Activated CD8-positive, alpha-beta memory T cell treated with anti-CD3 and anti-CD28 coated beads for 4 hours (primary cell): ENCODE data around the gene SLC5A10.
A peak's percentile ranks its signal among the peaks of the same experiment; 100 is the strongest.
"Not testable (repeated sequence)": the region's sequence is repeated elsewhere in the genome, so short reads cannot be mapped to it uniquely, and the experiment has no call there.

Experiments
- DNase-seq, 2 donors: peaks; one replicate each; pipeline ENCODE4 v3.0.0-alpha.2; 2020; ENCODE audit warnings: low read depth in 2 of 2

The SLC5A10 gene

DNA sequence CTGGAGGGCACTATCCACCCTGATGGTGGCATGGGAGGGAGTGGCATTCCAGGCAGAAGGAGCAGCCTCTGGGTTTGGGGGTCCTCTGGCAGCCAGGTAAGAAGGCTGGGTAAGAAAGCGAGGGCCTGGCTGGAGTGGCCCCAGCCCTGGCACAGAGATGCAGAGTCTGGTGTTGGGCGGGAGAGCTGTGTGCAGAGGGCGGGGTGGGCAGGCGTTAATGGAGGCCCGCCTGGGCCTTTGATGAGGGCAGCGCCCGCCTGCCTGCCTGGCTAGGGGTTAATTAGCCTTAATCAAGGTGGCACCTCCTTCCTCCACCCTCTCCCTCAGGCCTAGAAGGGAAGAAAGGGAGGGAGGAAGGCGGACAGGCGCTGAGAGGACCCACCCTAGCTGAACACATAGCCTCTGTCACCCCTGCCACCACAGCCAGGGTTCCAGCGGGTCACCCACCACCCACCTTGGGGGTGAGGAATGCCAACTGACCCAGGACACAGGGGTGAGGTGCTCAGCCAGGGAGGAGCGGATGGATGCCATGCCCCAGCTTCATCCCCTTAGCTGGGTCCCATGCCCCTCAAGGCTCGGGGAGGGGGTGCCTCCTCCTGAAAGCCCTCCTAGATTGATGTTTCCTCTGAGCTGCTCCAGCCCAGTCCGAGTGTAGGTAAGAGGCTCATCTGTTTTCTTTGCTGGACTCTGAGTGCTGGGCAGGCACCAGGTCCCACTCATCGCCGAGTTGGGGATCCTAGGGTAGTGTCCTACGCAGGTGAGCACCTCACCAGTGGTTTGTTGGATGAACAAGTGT lies 66.0 kb downstream of the SLC5A10 start:
- no peak for DNase-seq

- no peak for DNase-seq
These were observed 66.6 kb downstream of the SLC5A10 start for GRCh38 chr17:19018600-19018950.

DNA sequence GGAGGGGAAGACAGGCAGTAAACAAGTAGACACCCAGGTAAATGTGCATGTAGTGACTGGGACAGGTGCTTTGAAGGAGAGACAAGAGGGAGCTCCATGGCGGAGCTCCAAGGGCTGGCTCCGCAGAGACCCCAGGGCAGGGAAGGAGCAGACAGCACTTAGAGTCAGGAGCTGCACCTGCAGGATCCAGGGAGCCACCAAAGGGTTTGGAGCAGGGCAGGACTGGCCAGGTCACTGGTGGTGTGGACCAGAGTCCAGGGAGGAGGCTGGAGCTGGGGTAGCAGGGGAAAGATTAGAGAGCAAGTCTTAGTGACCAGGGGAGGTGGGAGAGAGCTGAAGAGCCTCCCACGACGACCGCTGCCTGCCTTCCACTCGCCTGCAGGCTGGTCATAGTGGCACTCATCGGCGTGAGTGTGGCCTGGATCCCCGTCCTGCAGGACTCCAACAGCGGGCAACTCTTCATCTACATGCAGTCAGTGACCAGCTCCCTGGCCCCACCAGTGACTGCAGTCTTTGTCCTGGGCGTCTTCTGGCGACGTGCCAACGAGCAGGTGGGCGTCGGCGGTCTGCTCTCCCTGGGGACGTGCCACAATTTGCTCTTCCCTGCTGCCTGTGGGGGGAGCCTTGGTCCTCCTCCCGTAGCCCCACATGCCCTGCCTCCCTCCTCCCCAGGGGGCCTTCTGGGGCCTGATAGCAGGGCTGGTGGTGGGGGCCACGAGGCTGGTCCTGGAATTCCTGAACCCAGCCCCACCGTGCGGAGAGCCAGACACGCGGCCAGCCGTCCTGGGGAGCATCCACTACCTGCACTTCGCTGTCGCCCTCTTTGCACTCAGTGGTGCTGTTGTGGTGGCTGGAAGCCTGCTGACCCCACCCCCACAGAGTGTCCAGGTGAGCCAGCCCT lies 67.3 kb downstream of the SLC5A10 start:
- DNase-seq: no peak

DNA sequence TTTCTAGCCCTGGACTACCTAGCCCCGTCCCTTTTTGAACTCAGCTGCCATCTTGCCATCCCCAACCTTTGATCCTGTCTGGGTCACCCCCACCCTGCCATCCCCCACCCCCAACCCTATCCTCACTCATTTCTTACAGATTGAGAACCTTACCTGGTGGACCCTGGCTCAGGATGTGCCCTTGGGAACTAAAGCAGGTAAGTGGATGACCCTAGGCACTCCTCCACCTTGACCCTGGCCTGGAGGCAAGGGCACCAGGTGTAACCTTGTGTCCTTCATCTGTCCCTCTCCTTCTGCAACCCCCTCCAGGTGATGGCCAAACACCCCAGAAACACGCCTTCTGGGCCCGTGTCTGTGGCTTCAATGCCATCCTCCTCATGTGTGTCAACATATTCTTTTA lies 68.1 kb downstream of the SLC5A10 start:
- DNase-seq: no peak

DNA sequence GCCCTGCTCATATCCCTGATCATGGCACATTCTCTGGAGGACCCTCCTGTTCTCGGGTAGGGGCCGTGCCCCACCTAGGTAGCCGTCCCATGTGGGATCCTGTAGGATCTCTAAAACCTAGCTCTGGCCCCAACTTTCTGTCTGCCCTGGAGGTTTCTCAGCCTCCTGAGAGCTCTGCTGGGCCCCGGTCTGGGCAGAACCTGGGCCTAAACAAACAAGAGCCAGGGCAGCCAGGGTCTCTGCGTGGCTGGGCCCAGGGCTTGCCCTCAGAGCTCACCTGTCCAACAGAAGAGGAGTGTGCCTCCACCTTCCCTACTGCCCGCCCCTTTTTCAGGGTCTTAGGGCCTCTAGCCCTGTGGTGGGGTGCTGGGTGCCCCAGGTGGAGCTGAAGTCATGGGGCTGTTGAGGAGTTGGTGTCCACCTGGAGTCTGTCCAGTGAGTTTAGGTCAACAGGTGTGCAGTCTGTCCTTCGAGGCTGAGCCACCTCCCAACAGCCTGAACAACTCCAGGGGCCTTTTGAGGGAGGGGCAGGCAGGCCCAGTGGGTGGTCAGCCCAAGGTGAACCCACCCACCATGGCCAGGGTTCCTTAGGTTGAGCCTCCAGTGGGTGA lies 69.2 kb downstream of the SLC5A10 start:
- DNase-seq: not testable (repeated sequence)

DNA sequence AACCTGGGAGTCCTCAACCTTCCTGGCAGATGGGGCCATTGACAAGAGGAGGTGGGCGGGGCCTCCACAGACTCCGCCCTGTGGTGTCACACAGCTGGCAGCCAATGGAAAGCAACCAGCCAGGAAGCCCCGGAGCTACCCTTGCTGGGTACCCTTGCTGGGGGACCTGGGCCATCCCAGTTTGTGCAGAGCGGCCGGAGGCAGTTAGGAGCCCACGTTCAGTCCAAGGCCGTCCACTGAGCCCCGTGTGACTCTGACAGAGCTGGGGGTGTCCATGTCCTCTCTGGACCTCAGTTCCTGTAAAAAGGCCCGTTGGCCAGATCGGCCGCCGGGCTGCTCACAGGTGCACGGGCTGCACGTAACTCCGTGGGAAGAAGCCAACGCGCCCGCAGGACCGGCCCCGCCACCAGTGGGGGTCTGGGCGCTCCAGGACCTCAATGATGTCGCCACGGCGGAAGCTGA lies 69.7 kb downstream of the SLC5A10 start:
- DNase-seq: no peak

DNA sequence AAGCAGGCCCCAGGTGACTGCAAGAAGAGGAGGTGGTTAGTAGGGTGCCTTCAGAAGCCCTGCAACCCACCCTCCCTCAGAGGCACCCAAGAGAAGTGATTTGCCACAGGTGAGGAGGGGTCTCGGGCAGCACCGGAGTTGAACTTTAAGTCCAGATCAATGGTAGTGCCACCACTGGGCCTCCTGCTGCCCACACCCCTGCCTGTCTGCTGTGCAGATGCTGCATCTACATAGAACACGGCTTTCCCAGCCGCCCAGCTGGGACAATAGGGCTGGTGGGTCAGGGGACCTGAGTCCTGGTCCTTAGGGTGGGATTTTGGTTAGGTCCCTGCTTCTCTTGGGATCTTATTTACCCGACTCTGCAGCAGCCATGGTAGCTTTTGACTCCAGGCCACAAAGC lies 70.2 kb downstream of the SLC5A10 start:
- no peak for DNase-seq

GRCh38 chr17:19022747-19023146 lies 70.8 kb downstream of the SLC5A10 start:
- DNase-seq: no peak

DNA sequence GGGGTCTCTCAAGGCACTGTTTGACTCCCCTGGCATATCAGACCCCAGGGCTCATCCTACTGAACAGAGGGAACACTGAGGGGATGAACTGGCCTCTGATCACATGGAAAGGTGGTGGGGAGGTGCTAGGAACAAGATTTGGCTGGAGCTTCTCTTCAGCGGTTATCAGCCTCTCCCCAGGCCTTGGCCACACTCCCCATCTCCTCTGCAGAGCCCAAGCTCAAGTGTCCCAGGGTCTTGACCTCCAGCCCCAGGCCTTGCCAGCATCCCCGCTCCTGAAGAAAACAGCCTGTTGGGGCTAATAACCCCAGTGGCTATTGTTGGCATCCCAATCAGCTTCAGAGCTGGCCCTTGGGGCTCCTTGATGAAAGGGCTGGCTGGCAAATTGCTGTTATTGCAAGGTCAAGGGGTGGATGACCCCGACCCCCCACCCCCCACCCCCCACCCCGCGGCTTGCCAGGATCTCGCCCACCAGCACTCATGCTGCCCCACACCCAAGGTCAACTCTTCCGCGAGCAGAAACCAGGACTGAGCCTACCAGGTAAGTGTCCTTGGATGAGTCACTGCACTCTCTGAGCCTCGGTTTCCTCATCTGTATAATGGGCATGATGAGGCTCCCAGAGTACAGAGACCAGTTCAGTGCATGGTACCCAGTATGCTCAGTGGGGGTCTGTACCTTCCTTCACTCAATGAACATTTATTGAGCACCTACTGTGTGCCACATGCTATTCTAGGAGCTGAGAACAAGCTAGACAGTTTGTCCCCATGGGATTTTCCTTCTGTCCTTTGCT lies 71.4 kb downstream of the SLC5A10 start:
- DNase-seq: no peak

DNA sequence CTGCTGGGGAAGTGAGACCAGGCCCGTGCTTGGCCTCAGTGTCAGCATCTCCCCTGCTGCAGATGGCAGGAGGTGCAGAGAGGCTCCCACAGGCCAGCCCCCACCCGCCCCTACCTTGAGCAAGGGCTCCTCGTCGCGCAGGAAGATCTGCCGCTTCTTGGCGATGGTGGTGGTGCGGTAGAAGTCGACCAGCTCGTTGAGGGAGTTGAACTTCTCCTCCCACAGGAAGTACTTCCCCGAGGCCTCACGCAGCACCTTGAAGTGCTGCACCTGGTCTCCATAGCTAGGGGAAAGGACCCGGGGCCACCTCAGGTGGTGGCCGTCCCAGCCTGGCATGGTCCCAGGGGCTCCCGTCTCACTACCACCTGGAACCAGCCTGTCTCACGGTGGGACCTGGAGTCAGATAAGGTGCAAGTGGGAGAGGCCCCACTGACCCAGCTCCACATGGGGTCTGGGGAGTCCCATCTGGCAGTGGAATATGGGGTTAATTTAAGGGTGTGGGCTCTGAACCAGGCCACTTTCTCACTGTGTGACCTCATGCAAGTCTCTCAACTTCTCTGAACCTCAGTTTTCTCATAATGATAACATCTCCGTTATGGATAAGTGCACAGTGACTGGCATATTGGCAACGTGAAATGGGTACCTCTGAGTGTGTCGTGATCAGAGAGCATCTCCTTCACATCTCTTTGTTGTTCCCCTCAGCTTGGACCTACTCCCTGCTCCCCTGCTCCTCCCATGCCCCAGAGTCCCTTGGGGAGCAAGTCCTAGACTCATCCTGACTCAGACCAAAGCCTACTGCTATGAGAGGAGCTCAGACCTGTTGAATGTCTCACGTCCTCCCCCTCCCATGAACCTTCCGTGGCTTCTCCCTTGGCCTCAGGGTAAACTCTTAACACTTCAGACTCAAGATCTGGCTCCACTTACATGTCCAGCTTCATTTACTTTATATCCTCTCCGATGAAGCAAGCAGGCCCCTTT lies 72.4 kb downstream of the SLC5A10 start:
- DNase-seq: no peak

DNA sequence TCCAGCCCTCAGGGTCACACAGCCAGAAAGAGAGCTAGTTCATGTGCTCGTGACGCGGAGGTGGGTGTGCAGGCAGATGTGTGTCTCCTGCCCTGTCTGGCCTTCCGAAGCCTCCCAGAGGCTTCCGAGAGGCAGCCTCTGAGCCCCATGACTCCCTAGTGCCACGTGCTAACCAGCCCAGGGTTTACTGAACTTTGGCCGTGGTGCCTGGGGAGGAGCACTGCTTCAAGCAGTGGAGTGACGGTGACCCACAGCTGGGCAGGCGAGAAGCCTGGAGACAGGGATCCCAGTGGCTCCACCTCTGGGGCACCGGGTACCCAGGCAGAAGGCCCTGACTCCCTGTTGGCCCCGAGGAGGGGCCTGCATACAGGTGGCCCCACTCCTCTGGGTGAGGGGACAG lies 76.7 kb downstream of the SLC5A10 start:
- not testable (repeated sequence) for DNase-seq

DNA sequence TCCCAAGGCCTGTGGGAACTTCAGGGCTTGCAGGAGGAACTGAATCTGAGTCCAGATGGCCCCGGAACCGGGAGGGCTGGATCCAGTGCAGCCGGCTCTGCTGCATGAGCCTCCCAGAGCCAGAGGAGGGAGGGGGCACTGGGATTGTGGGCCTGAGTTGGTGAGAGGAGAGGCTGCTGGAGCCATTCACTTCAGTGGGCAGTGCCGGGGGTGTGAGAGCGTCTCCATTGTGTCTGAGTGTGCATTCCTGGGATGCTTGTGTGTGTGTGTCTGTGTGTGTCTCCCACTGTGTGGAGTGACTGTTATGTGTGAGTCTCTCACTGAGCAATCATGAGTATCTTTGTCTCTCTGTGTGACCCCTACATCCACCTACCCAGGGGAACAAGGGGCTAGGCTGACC lies 77.8 kb downstream of the SLC5A10 start:
- DNase-seq: not testable (repeated sequence)

DNA sequence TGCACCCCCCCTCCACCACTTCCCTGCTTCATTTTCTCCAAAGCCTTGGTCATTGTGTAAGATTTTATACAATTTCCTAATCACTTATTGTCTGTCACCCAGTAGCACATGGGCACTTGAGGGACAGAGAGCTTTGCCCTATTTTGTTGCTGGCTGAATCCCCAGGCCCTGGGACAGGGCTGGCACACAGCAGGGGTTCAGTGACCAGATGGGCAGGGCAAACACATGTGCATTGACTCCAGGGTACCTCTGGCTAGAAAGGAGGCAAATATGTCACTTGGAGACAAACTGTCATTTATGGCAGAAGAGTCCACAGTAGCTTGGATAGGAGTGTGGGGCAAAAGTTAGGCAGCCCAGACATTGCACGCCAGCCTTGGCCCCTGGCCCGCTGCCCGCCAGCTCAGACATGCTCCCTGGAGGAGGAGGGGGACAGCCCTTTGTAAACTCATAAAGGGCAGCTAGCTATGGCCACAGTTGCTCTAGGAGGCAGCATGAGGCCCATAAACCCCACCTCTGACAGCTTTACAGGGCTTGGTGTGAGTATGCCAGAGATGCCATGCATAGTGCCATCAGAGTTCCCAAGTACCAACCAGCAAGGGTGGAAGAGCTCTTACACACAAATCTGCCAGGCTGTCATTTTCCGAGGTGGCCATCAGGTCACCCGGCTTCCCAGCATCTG lies 78.9 kb downstream of the SLC5A10 start:
- not testable (repeated sequence) for DNase-seq

- DNase-seq: peak; percentile 9 to 11
These were observed 79.8 kb downstream of the SLC5A10 start for GRCh38 chr17:19031729-19032128.

DNA sequence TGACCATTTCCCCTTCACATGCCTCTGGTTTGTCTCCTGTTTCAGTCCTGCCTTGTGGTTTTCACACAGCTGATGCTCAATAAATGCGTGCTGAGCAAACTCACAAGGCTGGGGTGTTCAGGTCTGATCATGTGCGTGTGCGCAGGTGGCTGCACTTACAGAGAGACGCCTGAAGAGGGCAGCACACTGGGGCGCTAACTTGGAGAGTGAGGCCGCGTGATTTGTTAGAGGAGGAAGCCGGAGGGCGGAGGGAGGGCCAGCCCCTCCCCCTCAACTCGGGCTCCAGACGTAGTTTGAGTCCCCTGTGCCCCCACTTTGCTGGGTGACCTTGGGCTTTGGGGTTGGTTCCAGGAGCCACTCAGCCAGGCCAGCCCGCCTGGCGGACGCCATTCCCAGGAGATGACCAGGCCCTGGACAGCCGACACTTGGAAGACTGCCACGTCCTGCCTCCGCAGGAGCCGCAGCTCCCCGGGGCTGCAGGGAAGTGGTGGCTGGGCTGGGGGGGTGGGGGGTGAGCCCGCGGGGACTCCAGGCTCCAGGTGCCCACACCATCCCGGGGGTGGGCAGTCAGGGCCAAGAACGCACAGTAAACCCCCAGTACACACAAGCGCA lies 80.5 kb downstream of the SLC5A10 start:
- DNase-seq: not testable (repeated sequence)

DNA sequence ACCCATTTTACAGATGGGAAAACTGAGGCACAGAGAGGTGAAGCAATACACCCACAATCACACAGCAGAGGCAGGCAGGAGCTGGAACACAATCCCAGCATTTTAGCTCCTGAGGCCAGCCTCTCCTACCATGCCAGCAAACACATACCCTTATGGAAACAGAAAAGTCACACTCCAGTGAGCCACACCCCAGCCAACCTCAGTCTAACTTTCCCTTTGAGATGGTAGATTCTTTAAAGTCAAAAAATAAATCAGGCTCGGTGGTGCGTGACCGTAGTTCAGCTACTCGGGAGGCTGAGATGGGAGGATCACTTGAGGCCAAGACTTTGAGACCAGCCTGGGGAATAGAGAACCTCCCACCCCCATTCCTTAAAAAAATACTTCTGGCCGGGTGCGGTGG lies 84.2 kb downstream of the SLC5A10 start:
- not testable (repeated sequence) for DNase-seq

DNA sequence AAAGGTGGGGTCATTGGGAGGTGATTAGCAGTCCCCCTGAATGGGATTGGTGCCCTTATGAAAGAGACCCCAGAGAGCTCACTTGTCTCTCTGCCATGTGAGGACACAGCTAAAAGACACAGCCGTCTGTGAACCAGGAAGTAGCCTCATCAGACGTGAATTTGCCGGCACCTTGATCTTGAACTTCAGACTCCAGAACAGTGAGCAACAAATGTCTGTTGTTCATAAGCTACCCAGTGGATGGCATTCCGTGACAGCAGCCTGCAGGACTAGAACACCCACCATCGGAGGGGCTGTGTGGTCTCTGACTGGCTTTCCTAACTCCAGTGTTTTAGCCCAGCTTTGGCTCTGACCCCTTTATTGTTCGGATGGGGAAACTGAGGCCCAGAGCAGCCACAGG lies 85.6 kb downstream of the SLC5A10 start:
- not testable (repeated sequence) for DNase-seq

DNA sequence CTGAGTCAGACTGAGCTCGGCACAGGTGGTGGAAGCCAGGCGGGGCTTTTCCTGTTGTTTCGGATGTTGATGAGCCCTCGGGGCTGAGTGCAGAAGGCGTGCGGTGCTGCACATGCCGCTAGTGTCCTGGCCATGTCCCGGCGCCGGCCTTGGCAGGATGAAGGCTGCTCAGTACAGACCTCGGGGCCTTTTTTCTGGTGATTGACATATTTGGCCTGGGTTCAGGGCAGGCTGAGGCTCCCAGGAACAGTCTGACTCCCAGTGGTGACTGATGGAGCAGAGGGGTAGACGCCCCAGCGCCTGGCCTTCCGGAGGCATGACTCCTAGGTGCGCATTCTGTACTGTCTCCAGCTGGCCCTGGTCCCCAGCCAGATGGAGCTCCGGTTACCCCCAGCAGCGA lies 86.0 kb downstream of the SLC5A10 start:
- not testable (repeated sequence) for DNase-seq

DNA sequence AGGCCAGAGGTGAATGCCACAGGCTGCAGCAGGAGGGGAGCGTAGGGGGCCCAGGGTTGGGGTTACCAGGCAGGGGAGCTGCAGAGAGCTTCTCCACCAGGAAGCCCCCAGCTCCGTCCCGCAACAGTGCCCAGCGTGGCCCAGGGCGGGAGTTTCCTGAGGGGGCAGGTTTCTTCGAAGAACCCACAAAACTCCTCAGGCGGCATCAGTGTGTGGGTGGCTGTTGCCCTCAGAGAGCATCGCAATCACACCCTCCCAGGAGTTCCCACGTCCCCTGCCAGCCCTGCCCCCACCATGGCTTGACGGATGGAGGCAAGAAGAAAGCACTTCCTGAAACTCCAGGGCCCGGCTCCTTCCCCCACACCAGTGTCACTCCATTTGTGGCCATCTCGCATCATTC lies 86.8 kb downstream of the SLC5A10 start:
- DNase-seq: not testable (repeated sequence)
